C4-2B (cell line): ENCODE results near the gene RBM48.
"Not testable (repeated sequence)": the region's sequence is repeated elsewhere in the genome, so short reads cannot be mapped to it uniquely, and the experiment has no call there.

Source experiments
- H3K27ac ChIP-seq: fragments of 450-650 bp; 2 replicates; pipeline ENCODE4 v1.5.1; 2017
- CTCF ChIP-seq: fragments of 450-650 bp; conservative IDR thresholded peaks from 2 replicates; pipeline ENCODE4 v1.5.1; 2017; ENCODE audit warnings: mild to moderate bottlenecking
- ZFX ChIP-seq: fragments of 450-650 bp; IDR thresholded peaks from 2 replicates; pipeline ENCODE4 v1.6.1; 2017

The RBM48 gene

GRCh38 chr7:92520024-92520423, 8.6 kb upstream of the RBM48 start:
- TF ChIP-seq ZFX (no peak), CTCF (no peak)
- no peak overlapping the region for H3K27ac ChIP-seq

- no peak overlapping the region for H3K27ac ChIP-seq
- TF ChIP-seq CTCF (no peak), ZFX (no peak)
These were observed 5.5 kb upstream of the RBM48 start for GRCh38 chr7:92523110-92523509.

GRCh38 chr7:92527300-92528187, 1.1 kb upstream of the RBM48 start:
- TF ChIP-seq ZFX: no peak
- TF ChIP-seq CTCF: no peak
- H3K27ac ChIP-seq: peak overlapping the region; percentile 77

GRCh38 chr7:92528958-92529264, 316 bp downstream of the RBM48 start:
- TF ChIP-seq CTCF (no peak), ZFX (no peak)

GRCh38 chr7:92534572-92534971, 6.0 kb downstream of the RBM48 start:
- H3K27ac ChIP-seq: no peak overlapping the region
- TF ChIP-seq CTCF: no peak
- TF ChIP-seq ZFX: no peak

More at GRCh38 chr7:92528958-92529264, 316 bp downstream of the RBM48 start:
- peak overlapping the region; percentile 77 for H3K27ac ChIP-seq

GRCh38 chr7:92543542-92543941, 14.9 kb downstream of the RBM48 start:
- H3K27ac ChIP-seq: not testable (repeated sequence)

- H3K27ac ChIP-seq: not testable (repeated sequence)
These were observed 16.5 kb downstream of the RBM48 start for GRCh38 chr7:92545116-92545515.

GRCh38 chr7:92546856-92547497, 18.4 kb downstream of the RBM48 start:
- H3K27ac ChIP-seq: no peak overlapping the region

More at GRCh38 chr7:92546856-92547497, 18.4 kb downstream of the RBM48 start:
- no peak for TF ChIP-seq ZFX
- TF ChIP-seq CTCF: no peak
